ENCODE data around the gene MRM3. TPM values are rescaled to one million over a fixed set of nuclear protein-coding genes. Genes with fewer than 3 reads are reported as not detected.
"Not testable (repeated sequence)": the region's sequence is repeated elsewhere in the genome, so short reads cannot be mapped to it uniquely, and the experiment has no call there.

Gene MRM3
- total RNA-seq, 2 experiments from 2014 or later, result 19.4 to 19.6 TPM

- H3K27me3 Mint-ChIP-seq (ENCODE audit: low read depth); H3K9me3 Mint-ChIP-seq (ENCODE audit: insufficient read depth); H3K27ac Mint-ChIP-seq; ATAC-seq; DNase-seq; POLR2A ChIA-PET; H3K4me3 Mint-ChIP-seq: not testable (repeated sequence)
- Mint-ChIP-seq H3K4me1 (ENCODE audit: low read depth) (peaks cover 16% of the 10 kb centered on the region), H3K36me3 (ENCODE audit: low read depth) (peaks cover 29% of the 10 kb centered on the region)
- CTCF ChIA-PET, result interaction anchor here (1.1 to 2.0 kb wide), 2 partner anchors 23 to 26 kb away, joined by 3 to 5 read pairs; partner anchors contain the start of genes GLOD4 and MRM3
These were observed 26.1 kb upstream of the MRM3 start for GRCh38 chr17:756010-756567.

GRCh38 chr17:759964-760363, 22.2 kb upstream of the MRM3 start:
- DNase-seq (no peak), ATAC-seq (no peak)
- Mint-ChIP-seq H3K4me1 (ENCODE audit: low read depth) (no peaks in the 10 kb centered on the region), H3K27me3 (ENCODE audit: low read depth) (no peaks in the 10 kb centered on the region), H3K36me3 (ENCODE audit: low read depth) (peaks cover 37% of the 10 kb centered on the region), H3K27ac (no peak overlapping the region), H3K4me3 (no peak overlapping the region), H3K9me3 (ENCODE audit: insufficient read depth) (no peaks in the 10 kb centered on the region)
- CTCF ChIA-PET, result no interaction called here
- POLR2A ChIA-PET, result no interaction called here

GRCh38 chr17:760371-760770, 21.8 kb upstream of the MRM3 start:
- Mint-ChIP-seq H3K4me1 (ENCODE audit: low read depth) (no peaks in the 10 kb centered on the region), H3K4me3 (no peak overlapping the region), H3K27ac (no peak overlapping the region), H3K27me3 (ENCODE audit: low read depth) (no peaks in the 10 kb centered on the region), H3K36me3 (ENCODE audit: low read depth) (peaks cover 41% of the 10 kb centered on the region), H3K9me3 (ENCODE audit: insufficient read depth) (no peaks in the 10 kb centered on the region)
- ATAC-seq (no peak), DNase-seq (no peak)
- CTCF ChIA-PET, result no interaction called here
- POLR2A ChIA-PET, result no interaction called here

GRCh38 chr17:767076-767475, 15.1 kb upstream of the MRM3 start:
- no peaks in the 10 kb centered on the region for H3K9me3 Mint-ChIP-seq (ENCODE audit: insufficient read depth)
- H3K36me3 Mint-ChIP-seq (ENCODE audit: low read depth), result peaks cover 46% of the 10 kb centered on the region
- ATAC-seq, result no peak
- no peaks in the 10 kb centered on the region for H3K27me3 Mint-ChIP-seq (ENCODE audit: low read depth)
- no peak overlapping the region for H3K4me3 Mint-ChIP-seq
- H3K27ac Mint-ChIP-seq, result no peak overlapping the region
- no peak for DNase-seq
- ChIA-PET CTCF (no interaction called here), POLR2A (no interaction called here)
- H3K4me1 Mint-ChIP-seq (ENCODE audit: low read depth), result no peaks in the 10 kb centered on the region

GRCh38 chr17:773016-773415, 9.1 kb upstream of the MRM3 start:
- ATAC-seq, result no peak
- Mint-ChIP-seq H3K27ac (no peak overlapping the region), H3K9me3 (ENCODE audit: insufficient read depth) (no peaks in the 10 kb centered on the region), H3K27me3 (ENCODE audit: low read depth) (no peaks in the 10 kb centered on the region), H3K36me3 (ENCODE audit: low read depth) (peaks cover 73% of the 10 kb centered on the region), H3K4me3 (no peak overlapping the region), H3K4me1 (ENCODE audit: low read depth) (peaks cover 12% of the 10 kb centered on the region)
- ChIA-PET POLR2A (interaction anchor here (0.6 to 1.5 kb wide), 2 partner anchors 9 to 16 kb away, joined by 3 to 7 read pairs; partner anchors contain the start of genes GLOD4 and MRM3), CTCF (interaction anchor here (0.9 to 1.0 kb wide), 2 partner anchors 9 to 72 kb away, joined by 3 read pairs; no protein-coding TSS in a partner anchor)
- DNase-seq, result no peak

- Mint-ChIP-seq H3K9me3 (ENCODE audit: insufficient read depth) (no peaks in the 10 kb centered on the region), H3K4me3 (no peak overlapping the region)
- ATAC-seq, result no peak
These were observed 8.5 kb upstream of the MRM3 start for GRCh38 chr17:773467-774312.

GRCh38 chr17:774313-774584, 7.9 kb upstream of the MRM3 start:
- Mint-ChIP-seq H3K27me3 (ENCODE audit: low read depth) (no peaks in the 10 kb centered on the region), H3K4me1 (ENCODE audit: low read depth) (peaks cover 12% of the 10 kb centered on the region), H3K9me3 (ENCODE audit: insufficient read depth) (no peaks in the 10 kb centered on the region), H3K36me3 (ENCODE audit: low read depth) (peaks cover 73% of the 10 kb centered on the region), H3K4me3 (no peak overlapping the region), H3K27ac (no peak overlapping the region)
- ChIA-PET POLR2A (interaction anchor here (1.5 kb wide), 1 partner anchor 8 kb away, joined by 7 read pairs; the partner anchor contains the start of genes GLOD4 and MRM3), CTCF (interaction anchor here (0.6 to 0.8 kb wide), 2 partner anchors 207 to 222 kb away, joined by 3 read pairs; partner anchors contain the start of gene TIMM22)
- ATAC-seq, result no peak
- no peak for DNase-seq

More at GRCh38 chr17:773467-774312, 8.5 kb upstream of the MRM3 start:
- no peak for DNase-seq
- ChIA-PET CTCF (interaction anchor here (0.6 to 1.0 kb wide), 4 partner anchors 8 to 223 kb away, joined by 3 read pairs; partner anchors contain the start of gene TIMM22), POLR2A (interaction anchor here (0.6 to 1.5 kb wide), 2 partner anchors 8 to 17 kb away, joined by 3 to 7 read pairs; partner anchors contain the start of genes GLOD4 and MRM3)
- Mint-ChIP-seq H3K36me3 (ENCODE audit: low read depth) (peaks cover 78% of the 10 kb centered on the region), H3K27ac (no peak overlapping the region), H3K27me3 (ENCODE audit: low read depth) (no peaks in the 10 kb centered on the region), H3K4me1 (ENCODE audit: low read depth) (peaks cover 12% of the 10 kb centered on the region)

- no peak overlapping the region for H3K27ac Mint-ChIP-seq
- H3K4me3 Mint-ChIP-seq, result no peak overlapping the region
- POLR2A ChIA-PET, result no interaction called here
- CTCF ChIA-PET, result interaction anchor here (0.6 kb wide), 1 partner anchor 223 kb away, joined by 3 read pairs; no protein-coding TSS in a partner anchor
- peaks cover 26% of the 10 kb centered on the region for H3K4me1 Mint-ChIP-seq (ENCODE audit: low read depth)
- ATAC-seq (no peak), DNase-seq (no peak)
- H3K9me3 Mint-ChIP-seq (ENCODE audit: insufficient read depth), result no peaks in the 10 kb centered on the region
- no peaks in the 10 kb centered on the region for H3K27me3 Mint-ChIP-seq (ENCODE audit: low read depth)
- peaks cover 54% of the 10 kb centered on the region for H3K36me3 Mint-ChIP-seq (ENCODE audit: low read depth)
These were observed 4.1 kb upstream of the MRM3 start for GRCh38 chr17:778096-778495.

- H3K9me3 Mint-ChIP-seq (ENCODE audit: insufficient read depth), result no peaks in the 10 kb centered on the region
- H3K4me3 Mint-ChIP-seq, result peak overlapping the region; percentile 16
- no peak overlapping the region for H3K27ac Mint-ChIP-seq
- H3K36me3 Mint-ChIP-seq (ENCODE audit: low read depth), result peaks cover 16% of the 10 kb centered on the region
- H3K27me3 Mint-ChIP-seq (ENCODE audit: low read depth), result no peaks in the 10 kb centered on the region
- ChIA-PET CTCF (interaction anchor here (1.5 to 5.9 kb wide), 2 partner anchors 197 to 215 kb away, joined by 3 to 42 read pairs; no protein-coding TSS in a partner anchor), POLR2A (no interaction called here)
- no peak for DNase-seq
- ATAC-seq, result no peak
- peaks cover 32% of the 10 kb centered on the region for H3K4me1 Mint-ChIP-seq (ENCODE audit: low read depth)
These were observed 2.0 kb downstream of the MRM3 start for GRCh38 chr17:784143-784542.

- CTCF ChIA-PET; H3K27me3 Mint-ChIP-seq (ENCODE audit: low read depth); ATAC-seq; DNase-seq; H3K9me3 Mint-ChIP-seq (ENCODE audit: insufficient read depth); H3K27ac Mint-ChIP-seq; H3K4me3 Mint-ChIP-seq: not testable (repeated sequence)
- Mint-ChIP-seq H3K36me3 (ENCODE audit: low read depth) (peaks cover 22% of the 10 kb centered on the region), H3K4me1 (ENCODE audit: low read depth) (peaks cover 28% of the 10 kb centered on the region)
- POLR2A ChIA-PET, result interaction anchor here (0.6 kb wide), 1 partner anchor 211 kb away, joined by 3 read pairs; the partner anchor contains the start of gene TIMM22
These were observed 3.7 kb downstream of the MRM3 start for GRCh38 chr17:785901-786300.

GRCh38 chr17:787641-788221, 5.6 kb downstream of the MRM3 start:
- H3K27ac Mint-ChIP-seq, result no peak overlapping the region
- H3K27me3 Mint-ChIP-seq (ENCODE audit: low read depth), result no peaks in the 10 kb centered on the region
- peaks cover 34% of the 10 kb centered on the region for H3K36me3 Mint-ChIP-seq (ENCODE audit: low read depth)
- POLR2A ChIA-PET, result no interaction called here
- H3K4me3 Mint-ChIP-seq, result no peak overlapping the region
- CTCF ChIA-PET, result interaction anchor here (2.8 kb wide), 1 partner anchor 193 kb away, joined by 10 read pairs; no protein-coding TSS in a partner anchor
- H3K9me3 Mint-ChIP-seq (ENCODE audit: insufficient read depth), result no peaks in the 10 kb centered on the region
- peaks cover 22% of the 10 kb centered on the region for H3K4me1 Mint-ChIP-seq (ENCODE audit: low read depth)
- DNase-seq, result no peak
- no peak for ATAC-seq

GRCh38 chr17:788551-788950, 6.4 kb downstream of the MRM3 start:
- ATAC-seq, result no peak
- CTCF ChIA-PET, result interaction anchor here (2.8 kb wide), 1 partner anchor 192 kb away, joined by 10 read pairs; no protein-coding TSS in a partner anchor
- no peaks in the 10 kb centered on the region for H3K27me3 Mint-ChIP-seq (ENCODE audit: low read depth)
- no peaks in the 10 kb centered on the region for H3K9me3 Mint-ChIP-seq (ENCODE audit: insufficient read depth)
- H3K4me3 Mint-ChIP-seq, result no peak overlapping the region
- DNase-seq, result no peak
- no peak overlapping the region for H3K27ac Mint-ChIP-seq
- POLR2A ChIA-PET, result no interaction called here
- peaks cover 32% of the 10 kb centered on the region for H3K36me3 Mint-ChIP-seq (ENCODE audit: low read depth)
- peaks cover 14% of the 10 kb centered on the region for H3K4me1 Mint-ChIP-seq (ENCODE audit: low read depth)

All from activated CD8-positive, alpha-beta T cell treated with anti-CD3 and anti-CD28 coated beads, Interleukin-2, amount 10 ng/mL, durations not matched to agents 7 days and 5 days (primary cell).